Measurements from ENCODE around the gene TSPOAP1.

The TSPOAP1 gene

DNA sequence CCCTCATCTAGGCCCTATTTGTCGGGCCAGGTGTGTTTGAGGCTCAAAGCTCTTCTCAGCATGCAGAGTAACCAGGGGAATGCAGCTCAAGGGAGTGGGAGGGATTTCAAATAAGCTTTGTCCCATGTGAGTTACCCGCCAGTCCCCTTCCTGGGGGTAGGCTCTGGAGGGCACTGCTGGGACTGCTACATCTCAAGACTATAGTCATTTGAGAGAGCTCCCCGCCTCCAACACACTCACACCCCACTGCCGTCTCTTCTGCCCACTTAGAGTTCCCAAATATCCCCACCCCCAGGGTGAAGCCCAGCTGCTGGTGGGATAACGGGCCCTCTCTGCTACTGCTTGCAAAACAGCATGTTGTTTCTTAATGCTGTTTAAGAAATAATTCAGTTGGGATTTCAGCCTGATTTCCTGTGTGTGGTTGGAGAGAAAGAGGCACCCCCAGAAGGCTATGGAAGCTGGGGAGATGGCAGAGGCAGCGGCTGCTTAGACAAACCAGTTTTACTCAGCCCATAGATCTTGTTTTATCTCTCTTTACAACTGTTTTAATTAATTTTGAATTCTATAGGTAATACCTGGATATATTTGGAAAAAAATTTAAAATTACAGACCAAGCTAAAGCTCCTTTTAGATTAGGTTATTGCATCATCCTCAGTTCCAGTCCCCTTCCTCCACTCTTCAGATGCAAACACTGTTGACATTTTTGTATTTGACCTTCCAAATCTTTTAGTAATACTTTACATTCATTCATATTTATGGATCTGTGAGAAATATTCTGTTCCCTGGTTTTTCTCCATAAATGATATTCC is 43.8 kb downstream of the TSPOAP1 start:
- no peaks in the 10 kb centered on the region for H3K36me3 ChIP-seq (ENCODE audit: low read depth)
- DNase-seq (ENCODE audit: low spot score) (no peak), ATAC-seq (ENCODE audit: low read depth) (no peak)
- H3K27me3 ChIP-seq (ENCODE audit: insufficient read depth, poor library complexity, severe bottlenecking), result peaks cover 9% of the 10 kb centered on the region
- H3K27ac ChIP-seq (ENCODE audit: poor library complexity, severe bottlenecking), result no peak overlapping the region
- no peak overlapping the region for H3K4me3 ChIP-seq (ENCODE audit: severe bottlenecking)
- H3K9me3 ChIP-seq (ENCODE audit: severe bottlenecking), result no peaks in the 10 kb centered on the region
- H3K4me1 ChIP-seq (ENCODE audit: insufficient read depth, poor library complexity, severe bottlenecking), result peaks cover 5% of the 10 kb centered on the region
- TF ChIP-seq, protein P1, sequence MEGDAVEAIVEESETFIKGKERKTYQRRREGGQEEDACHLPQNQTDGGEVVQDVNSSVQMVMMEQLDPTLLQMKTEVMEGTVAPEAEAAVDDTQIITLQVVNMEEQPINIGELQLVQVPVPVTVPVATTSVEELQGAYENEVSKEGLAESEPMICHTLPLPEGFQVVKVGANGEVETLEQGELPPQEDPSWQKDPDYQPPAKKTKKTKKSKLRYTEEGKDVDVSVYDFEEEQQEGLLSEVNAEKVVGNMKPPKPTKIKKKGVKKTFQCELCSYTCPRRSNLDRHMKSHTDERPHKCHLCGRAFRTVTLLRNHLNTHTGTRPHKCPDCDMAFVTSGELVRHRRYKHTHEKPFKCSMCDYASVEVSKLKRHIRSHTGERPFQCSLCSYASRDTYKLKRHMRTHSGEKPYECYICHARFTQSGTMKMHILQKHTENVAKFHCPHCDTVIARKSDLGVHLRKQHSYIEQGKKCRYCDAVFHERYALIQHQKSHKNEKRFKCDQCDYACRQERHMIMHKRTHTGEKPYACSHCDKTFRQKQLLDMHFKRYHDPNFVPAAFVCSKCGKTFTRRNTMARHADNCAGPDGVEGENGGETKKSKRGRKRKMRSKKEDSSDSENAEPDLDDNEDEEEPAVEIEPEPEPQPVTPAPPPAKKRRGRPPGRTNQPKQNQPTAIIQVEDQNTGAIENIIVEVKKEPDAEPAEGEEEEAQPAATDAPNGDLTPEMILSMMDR (IDR thresholded peaks at IDR 0.05; ENCODE audit: poor library complexity, severe bottlenecking), result no peak

DNA sequence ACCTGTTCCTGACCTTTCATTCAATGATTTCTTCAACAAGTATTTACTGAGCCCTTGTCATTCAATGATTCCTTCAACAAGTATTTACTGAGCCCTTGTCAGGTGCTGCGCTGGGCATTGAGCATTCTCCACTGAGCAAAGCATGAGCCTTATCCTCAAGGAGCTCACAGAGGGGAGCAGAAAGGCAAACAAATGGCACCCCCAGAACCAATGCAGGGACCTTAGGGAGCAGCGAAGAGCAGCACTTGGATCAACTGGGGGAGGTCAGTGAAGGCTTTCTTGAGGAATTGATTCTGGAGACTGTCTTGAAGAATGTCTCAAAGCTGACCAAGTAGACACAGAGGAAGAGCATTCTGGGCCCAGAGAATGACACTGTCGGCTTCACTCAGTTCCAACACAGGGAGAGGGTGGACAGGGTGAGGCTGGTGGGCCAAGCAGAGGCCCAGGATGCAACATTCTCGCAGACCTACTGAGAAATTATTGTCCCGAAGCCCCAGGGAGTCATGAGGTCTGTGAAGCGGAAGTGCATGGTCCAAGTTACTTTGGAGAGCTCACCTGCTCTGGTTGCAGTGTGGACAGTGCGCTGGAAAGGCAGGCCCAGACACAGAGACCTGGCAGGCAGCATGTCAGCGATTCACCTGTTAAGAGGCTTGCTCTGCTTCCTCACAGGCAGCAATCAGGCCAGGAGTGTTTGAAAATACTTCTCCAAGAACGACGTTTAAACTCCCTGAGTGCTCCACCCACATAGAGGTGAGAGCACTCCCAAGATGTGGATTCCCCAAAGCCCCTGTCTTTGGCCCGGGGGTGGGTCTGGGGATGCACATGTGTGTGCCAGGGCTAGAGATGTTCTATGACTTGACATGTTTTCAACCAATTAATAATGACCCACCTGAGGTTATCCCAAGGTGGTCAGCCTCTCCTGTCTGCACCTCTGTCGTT is 44.7 kb downstream of the TSPOAP1 start:
- H3K27me3 ChIP-seq (ENCODE audit: insufficient read depth, poor library complexity, severe bottlenecking), result peaks cover 18% of the 10 kb centered on the region
- H3K4me1 ChIP-seq (ENCODE audit: insufficient read depth, poor library complexity, severe bottlenecking), result no peaks in the 10 kb centered on the region
- H3K9me3 ChIP-seq (ENCODE audit: severe bottlenecking), result no peaks in the 10 kb centered on the region
- no peak for DNase-seq (ENCODE audit: low spot score)
- TF ChIP-seq, protein P1 (IDR thresholded peaks at IDR 0.05; ENCODE audit: poor library complexity, severe bottlenecking), result no peak
- H3K27ac ChIP-seq (ENCODE audit: poor library complexity, severe bottlenecking), result no peak overlapping the region
- no peaks in the 10 kb centered on the region for H3K36me3 ChIP-seq (ENCODE audit: low read depth)
- no peak for ATAC-seq (ENCODE audit: low read depth)
- H3K4me3 ChIP-seq (ENCODE audit: severe bottlenecking), result no peak overlapping the region

DNA sequence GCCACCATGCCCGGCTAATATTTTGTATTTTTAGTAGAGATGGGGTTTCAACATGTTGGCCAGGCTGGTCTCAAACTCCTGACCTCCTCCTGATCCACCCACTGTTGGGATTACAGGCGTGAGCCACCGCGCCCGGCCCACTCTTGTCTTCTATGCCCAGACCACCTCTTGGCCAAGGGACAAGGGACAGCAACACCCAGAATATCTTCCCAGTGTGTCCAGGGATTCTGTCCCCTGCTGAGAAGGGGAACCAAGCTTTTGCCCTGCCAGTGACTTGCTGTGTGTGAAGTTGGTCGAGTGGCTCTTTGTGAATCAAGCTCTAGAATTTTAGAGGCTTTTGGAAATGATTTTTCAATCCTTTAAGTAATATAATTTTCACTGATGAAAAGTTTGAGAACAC is 46.2 kb downstream of the TSPOAP1 start:
- no peaks in the 10 kb centered on the region for H3K4me1 ChIP-seq (ENCODE audit: insufficient read depth, poor library complexity, severe bottlenecking)
- no peaks in the 10 kb centered on the region for H3K36me3 ChIP-seq (ENCODE audit: low read depth)
- no peak for DNase-seq (ENCODE audit: low spot score)
- no peak overlapping the region for H3K27ac ChIP-seq (ENCODE audit: poor library complexity, severe bottlenecking)
- no peaks in the 10 kb centered on the region for H3K9me3 ChIP-seq (ENCODE audit: severe bottlenecking)
- no peak for ATAC-seq (ENCODE audit: low read depth)
- TF ChIP-seq, protein P1 (IDR thresholded peaks at IDR 0.05; ENCODE audit: poor library complexity, severe bottlenecking), result no peak
- peaks cover 31% of the 10 kb centered on the region for H3K27me3 ChIP-seq (ENCODE audit: insufficient read depth, poor library complexity, severe bottlenecking)
- no peak overlapping the region for H3K4me3 ChIP-seq (ENCODE audit: severe bottlenecking)

DNA sequence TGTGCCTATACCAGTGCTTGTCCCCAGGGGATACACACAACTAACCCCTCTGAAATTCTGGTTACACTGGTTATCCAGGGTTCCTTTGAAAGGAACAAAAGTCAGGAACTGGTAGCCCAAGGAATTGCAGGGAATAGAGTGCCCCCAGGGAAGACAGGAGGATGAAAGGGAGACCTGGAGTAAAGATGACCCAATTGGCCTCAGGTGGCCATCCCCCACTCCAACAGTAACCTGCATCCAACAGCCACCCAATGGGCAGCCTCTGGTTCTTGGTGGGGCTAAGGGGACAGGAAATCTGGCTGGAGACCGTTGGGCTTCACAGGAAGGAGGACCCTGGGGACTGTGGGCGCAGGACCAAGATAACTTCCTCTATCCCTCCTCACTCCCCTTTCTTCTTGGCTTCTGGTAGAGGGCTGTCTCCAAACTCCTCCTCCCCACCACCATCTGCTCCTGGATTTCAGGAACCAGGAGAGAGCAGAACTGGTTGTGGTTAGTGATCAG is 47.0 kb downstream of the TSPOAP1 start:
- Histone ChIP-seq H3K27ac (ENCODE audit: poor library complexity, severe bottlenecking) (no peak overlapping the region), H3K4me1 (ENCODE audit: insufficient read depth, poor library complexity, severe bottlenecking) (no peaks in the 10 kb centered on the region), H3K4me3 (ENCODE audit: severe bottlenecking) (no peak overlapping the region), H3K9me3 (ENCODE audit: severe bottlenecking) (no peaks in the 10 kb centered on the region), H3K36me3 (ENCODE audit: low read depth) (no peaks in the 10 kb centered on the region), H3K27me3 (ENCODE audit: insufficient read depth, poor library complexity, severe bottlenecking) (peaks cover 31% of the 10 kb centered on the region)
- no peak for ATAC-seq (ENCODE audit: low read depth)
- TF ChIP-seq, protein P1 (IDR thresholded peaks at IDR 0.05; ENCODE audit: poor library complexity, severe bottlenecking), result no peak
- no peak for DNase-seq (ENCODE audit: low spot score)
